Measurements from ENCODE around the gene SLC6A17.

SLC6A17 gene

DNA sequence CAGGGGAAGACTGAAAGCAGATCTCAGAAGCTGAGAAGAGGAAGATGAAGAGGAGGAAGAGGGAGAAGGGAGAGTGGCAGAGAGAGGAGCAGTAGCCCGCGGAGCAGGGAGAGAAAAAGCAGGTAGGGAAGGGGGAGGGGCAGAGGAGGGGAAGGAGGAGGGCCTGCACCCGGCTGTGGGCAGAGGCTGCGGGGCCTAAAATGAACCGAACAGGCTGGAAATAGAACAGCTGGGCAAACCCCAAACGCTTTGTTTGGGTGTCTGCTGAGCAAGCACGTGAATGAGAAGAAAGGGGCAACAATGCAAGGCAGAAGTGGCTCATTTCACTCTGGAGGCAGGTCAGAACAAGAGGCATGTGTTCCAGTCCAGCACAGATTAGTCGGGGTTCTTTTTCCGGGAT, 93.3 kb downstream of the SLC6A17 start:
- DNase-seq = no peak

DNA sequence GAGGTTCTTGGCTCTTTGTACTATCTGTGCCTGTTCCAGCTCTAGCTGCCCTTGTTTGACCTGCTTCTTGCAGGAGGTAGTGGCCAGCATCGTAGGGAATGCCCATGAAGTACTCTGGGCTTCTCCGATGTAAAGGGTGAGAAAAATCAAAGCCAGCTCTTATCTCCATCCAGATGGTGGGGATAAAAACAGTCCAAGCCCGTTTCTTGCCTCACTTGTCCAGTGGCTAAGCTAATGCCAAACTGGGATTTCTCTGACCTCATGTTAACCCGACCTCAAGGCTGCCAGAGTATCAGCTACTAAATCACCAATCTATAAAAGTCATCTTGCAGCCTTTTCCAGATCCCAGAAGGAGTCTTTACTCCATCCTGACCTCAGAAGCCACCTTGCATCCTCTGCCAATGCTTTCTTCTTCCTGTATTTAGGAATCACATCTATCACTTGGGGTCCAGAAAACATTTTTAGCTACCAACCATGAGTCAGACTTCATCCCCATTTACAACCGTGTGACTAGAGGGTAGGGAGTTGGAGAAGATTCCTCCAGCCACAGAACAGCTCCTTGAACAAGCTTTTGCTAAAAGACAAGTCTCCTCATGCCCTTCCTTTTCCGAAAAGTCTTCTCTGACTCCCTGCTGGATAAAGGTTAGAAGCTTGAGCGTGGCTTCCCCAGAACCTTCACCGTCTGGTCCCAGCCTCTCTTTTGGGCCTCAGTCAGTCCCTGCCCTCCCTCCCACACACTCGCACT, 95.8 kb downstream of the SLC6A17 start:
- no peak for DNase-seq

DNA sequence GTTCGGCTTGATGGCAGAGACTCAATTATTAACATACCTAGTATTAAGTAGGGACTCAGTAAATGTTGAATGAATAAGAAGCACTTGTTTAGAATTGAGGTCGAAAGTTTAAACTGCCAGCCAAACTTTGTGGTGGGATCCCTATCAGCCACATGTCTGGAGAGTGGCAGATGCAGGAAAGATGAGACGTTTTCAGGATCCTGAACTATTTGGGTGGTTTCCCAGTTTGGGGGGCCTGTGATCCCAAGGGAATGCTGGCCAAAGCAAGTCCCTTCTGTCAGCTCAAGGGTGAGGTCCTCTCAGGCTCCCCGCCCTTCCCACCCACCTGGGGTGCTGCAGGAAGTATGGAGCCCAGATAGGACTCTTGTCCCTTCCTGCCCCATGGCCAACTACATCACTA, 98.5 kb downstream of the SLC6A17 start:
- no peak for DNase-seq

- DNase-seq = no peak
Observed at GRCh38 chr1:110249256-110249655, 99.0 kb downstream of the SLC6A17 start.

DNA sequence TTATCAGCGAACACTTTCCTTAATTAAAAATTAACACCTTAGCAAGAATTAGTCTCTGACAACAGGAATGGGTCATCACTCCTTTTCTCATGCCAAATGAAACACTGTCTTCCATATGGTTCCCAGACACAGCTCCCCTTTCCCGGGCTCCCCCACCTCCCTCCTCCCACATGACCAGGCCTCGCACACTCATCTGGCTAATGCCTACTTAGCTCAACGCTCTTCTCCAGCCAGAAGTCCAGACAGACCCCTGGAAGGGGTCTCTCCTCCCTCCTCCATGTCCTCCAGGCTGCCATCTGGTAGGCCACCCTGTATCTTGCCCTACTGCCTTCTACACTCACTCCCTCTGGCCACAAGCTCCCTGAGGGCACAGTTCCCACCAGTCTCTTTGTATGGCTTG, 99.7 kb downstream of the SLC6A17 start:
- DNase-seq = no peak

DNA sequence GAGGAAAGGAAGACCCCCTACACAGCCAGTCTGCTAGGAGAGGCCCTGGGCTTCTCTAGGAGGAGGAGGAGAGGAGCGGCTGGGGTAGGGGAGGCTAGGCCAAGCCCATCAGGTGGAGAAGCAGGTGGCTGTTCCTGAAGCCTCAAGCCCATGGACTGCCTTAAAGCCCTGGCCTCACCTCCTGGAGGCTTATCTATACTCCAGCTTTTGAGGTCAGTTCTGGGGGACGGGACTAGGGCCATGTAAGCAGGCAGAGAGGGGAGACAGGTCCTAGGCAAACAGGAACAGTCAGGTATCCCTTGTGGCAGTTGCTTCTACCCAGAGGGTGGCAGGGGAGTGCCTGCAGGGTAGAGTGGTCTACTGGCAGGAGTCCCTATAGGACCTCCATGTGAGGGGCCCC, 100.5 kb downstream of the SLC6A17 start:
- DNase-seq = no peak

Data from hematopoietic multipotent progenitor cell treated with erythropoietin and hydrocortisone succinate and interleukin-3 and kit ligand, for 8 days (in vitro differentiated cells).